Keratinocyte (primary cell): Measurements from ENCODE around the gene MICAL1. TPM values are rescaled to one million over a fixed set of nuclear protein-coding genes. Genes with fewer than 3 reads are reported as not detected.

Experiments used
- DNase-seq: peaks from one replicate; pipeline ENCODE4 v3.0.0-alpha.2; 2011; ENCODE audit warnings: low read depth, missing footprints, low spot score
- FAIRE-seq: peaks from 2 replicates; lab custom pipeline; 2011; peaks lifted over from hg19 to GRCh38; lab: Jason Lieb, UNC
- H2AFZ ChIP-seq: 2 replicates; pipeline ENCODE4 v1.6.0; 2012; ENCODE audit warnings: low read length, control low read depth, inconsistent platforms; ENCODE audit not compliant: control insufficient read depth
- H3K27ac ChIP-seq: 2 replicates; pipeline ENCODE4 v1.5.1; 2011; ENCODE audit warnings: low read length; ENCODE audit not compliant: control insufficient read depth, insufficient read depth
- H3K27me3 ChIP-seq: 3 replicates; pipeline ENCODE4 v1.6.0; 2011; ENCODE audit warnings: low read length; ENCODE audit not compliant: control insufficient read depth, insufficient read depth; ENCODE audit errors: extremely low read depth
- H3K36me3 ChIP-seq, 2 experiments: 2 replicates in 1 of 2; 3 replicates in 1 of 2; pipeline ENCODE4 v1.5.1; 2011; ENCODE audit warnings: low read length in 2 of 2, mild to moderate bottlenecking in 1 of 2; ENCODE audit not compliant: control insufficient read depth in 2 of 2, insufficient read depth in 2 of 2; ENCODE audit errors: extremely low read depth in 1 of 2
- H3K4me1 ChIP-seq: 3 replicates; pipeline ENCODE4 v1.5.1; 2011; ENCODE audit warnings: low read length; ENCODE audit not compliant: control insufficient read depth, insufficient read depth; ENCODE audit errors: extremely low read depth
- H3K4me2 ChIP-seq: 3 replicates; pipeline ENCODE4 v1.6.0; 2011; ENCODE audit warnings: low read depth, low read length; ENCODE audit not compliant: control insufficient read depth, insufficient read depth; ENCODE audit errors: extremely low read depth
- H3K4me3 ChIP-seq, 3 experiments: fragments of 200-600 bp in 1 of 3; sonication (generic) in 1 of 3; 2 replicates in 2 of 3; 3 replicates in 1 of 3; pipeline ENCODE4 v1.5.1; 2011 to 2016; ENCODE audit warnings: low read length in 3 of 3, mild to moderate bottlenecking in 3 of 3, control low read depth in 2 of 3, inconsistent platforms in 1 of 3, low read depth in 1 of 3, mixed read lengths in 1 of 3, mixed run types in 1 of 3, moderate library complexity in 1 of 3; ENCODE audit not compliant: control insufficient read depth in 2 of 3, insufficient read depth in 2 of 3; ENCODE audit errors: extremely low read depth in 1 of 3
- H3K79me2 ChIP-seq: 2 replicates; pipeline ENCODE4 v1.6.0; 2012; ENCODE audit warnings: low read length; ENCODE audit not compliant: control insufficient read depth, insufficient read depth
- H3K9ac ChIP-seq: 3 replicates; pipeline ENCODE4 v1.6.0; 2011; ENCODE audit warnings: low read length; ENCODE audit not compliant: control insufficient read depth, insufficient read depth; ENCODE audit errors: extremely low read depth
- H3K9me1 ChIP-seq: 3 replicates; pipeline ENCODE4 v1.6.0; 2011; ENCODE audit warnings: low read length; ENCODE audit not compliant: control insufficient read depth, insufficient read depth; ENCODE audit errors: extremely low read depth
- H3K9me3 ChIP-seq: 2 replicates; pipeline ENCODE4 v1.5.1; 2012; ENCODE audit warnings: low read depth, low read length; ENCODE audit not compliant: control insufficient read depth
- H4K20me1 ChIP-seq: 3 replicates; pipeline ENCODE4 v1.6.0; 2011; ENCODE audit warnings: low read length; ENCODE audit not compliant: control insufficient read depth, insufficient read depth; ENCODE audit errors: extremely low read depth
- EZH2 ChIP-seq: IDR thresholded peaks from one replicate; pipeline ENCODE4 v1.6.1; 2012; ENCODE audit warnings: inconsistent platforms, mild to moderate bottlenecking, low read length, moderate library complexity
- dilution Hi-C: fragments of 300-500 bp; cut with MboI; formaldehyde crosslinking; loops from one replicate; pipeline ENCODE4 v1.7.0; 2020; ENCODE audit warnings: low sequenced_read_pairs; ENCODE audit not compliant: extremely low pct_ligation_motif_present
- polyA minus RNA-seq, 3 experiments: library from RNA; depleted of rRNA, polyadenylated mRNA; stranded (reverse); fragments of >200 nt; gene quantifications; 1 replicate in 1 of 3; 2 replicates in 1 of 3; 3 replicates in 1 of 3; pipeline ENCODE4 v1.2.3, GENCODE V29; 2011
- polyA plus RNA-seq, 5 experiments: library from polyadenylated mRNA; depleted of rRNA in 3 of 5; stranded (reverse) in 3 of 5; stranded (forward) in 1 of 5; unstranded in 1 of 5; fragments of >200 nt; gene quantifications; 1 replicate in 1 of 5; 2 replicates in 3 of 5; 3 replicates in 1 of 5; pipeline versions ENCODE4 v1.2.1 to v1.2.3, GENCODE V29; 2011 to 2012; ENCODE audit warnings: missing spikeins in 2 of 5, low read depth in 1 of 5, low replicate concordance in 1 of 5
- TF ChIP-seq, protein P1 (sequence below), 3 experiments: IDR thresholded peaks in 1 of 3; conservative IDR thresholded peaks in 1 of 3; optimal IDR thresholded peaks in 1 of 3; 2 replicates in 2 of 3; 3 replicates in 1 of 3; pipeline versions ENCODE3 to v1.5.1; 2011; ENCODE audit warnings: low read length in 3 of 3, mild to moderate bottlenecking in 3 of 3, moderate library complexity in 2 of 3, control low read depth in 1 of 3, inconsistent platforms in 1 of 3; ENCODE audit not compliant: insufficient read depth in 2 of 3; ENCODE audit errors: extremely low read depth in 1 of 3

Gene MICAL1, protein sequence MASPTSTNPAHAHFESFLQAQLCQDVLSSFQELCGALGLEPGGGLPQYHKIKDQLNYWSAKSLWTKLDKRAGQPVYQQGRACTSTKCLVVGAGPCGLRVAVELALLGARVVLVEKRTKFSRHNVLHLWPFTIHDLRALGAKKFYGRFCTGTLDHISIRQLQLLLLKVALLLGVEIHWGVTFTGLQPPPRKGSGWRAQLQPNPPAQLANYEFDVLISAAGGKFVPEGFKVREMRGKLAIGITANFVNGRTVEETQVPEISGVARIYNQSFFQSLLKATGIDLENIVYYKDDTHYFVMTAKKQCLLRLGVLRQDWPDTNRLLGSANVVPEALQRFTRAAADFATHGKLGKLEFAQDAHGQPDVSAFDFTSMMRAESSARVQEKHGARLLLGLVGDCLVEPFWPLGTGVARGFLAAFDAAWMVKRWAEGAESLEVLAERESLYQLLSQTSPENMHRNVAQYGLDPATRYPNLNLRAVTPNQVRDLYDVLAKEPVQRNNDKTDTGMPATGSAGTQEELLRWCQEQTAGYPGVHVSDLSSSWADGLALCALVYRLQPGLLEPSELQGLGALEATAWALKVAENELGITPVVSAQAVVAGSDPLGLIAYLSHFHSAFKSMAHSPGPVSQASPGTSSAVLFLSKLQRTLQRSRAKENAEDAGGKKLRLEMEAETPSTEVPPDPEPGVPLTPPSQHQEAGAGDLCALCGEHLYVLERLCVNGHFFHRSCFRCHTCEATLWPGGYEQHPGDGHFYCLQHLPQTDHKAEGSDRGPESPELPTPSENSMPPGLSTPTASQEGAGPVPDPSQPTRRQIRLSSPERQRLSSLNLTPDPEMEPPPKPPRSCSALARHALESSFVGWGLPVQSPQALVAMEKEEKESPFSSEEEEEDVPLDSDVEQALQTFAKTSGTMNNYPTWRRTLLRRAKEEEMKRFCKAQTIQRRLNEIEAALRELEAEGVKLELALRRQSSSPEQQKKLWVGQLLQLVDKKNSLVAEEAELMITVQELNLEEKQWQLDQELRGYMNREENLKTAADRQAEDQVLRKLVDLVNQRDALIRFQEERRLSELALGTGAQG
- polyA plus RNA-seq = 25.6 to 37.6 TPM (median 29.8 TPM) in 3 replicates
- 7.4 TPM for polyA plus RNA-seq (2011; ENCODE audit: low read depth)
- polyA plus RNA-seq (2011; cell fraction: cytosol; rRNA removed) = 11.6 and 19.6 TPM in 2 replicates
- 145 and 157 TPM in 2 replicates for polyA plus RNA-seq (2011; cell fraction: nucleus; rRNA removed)
- 11.8 and 32.3 TPM in 2 replicates for polyA plus RNA-seq (2012; ENCODE audit: low replicate concordance)
- 31.3 to 44.9 TPM (median 33.0 TPM) in 3 replicates for polyA minus RNA-seq
- polyA minus RNA-seq (2011; cell fraction: cytosol; rRNA and poly(A)+ RNA removed) = 42.6 TPM
- polyA minus RNA-seq (2011; cell fraction: nucleus; rRNA and poly(A)+ RNA removed) = 39.6 and 50.9 TPM in 2 replicates

DNA sequence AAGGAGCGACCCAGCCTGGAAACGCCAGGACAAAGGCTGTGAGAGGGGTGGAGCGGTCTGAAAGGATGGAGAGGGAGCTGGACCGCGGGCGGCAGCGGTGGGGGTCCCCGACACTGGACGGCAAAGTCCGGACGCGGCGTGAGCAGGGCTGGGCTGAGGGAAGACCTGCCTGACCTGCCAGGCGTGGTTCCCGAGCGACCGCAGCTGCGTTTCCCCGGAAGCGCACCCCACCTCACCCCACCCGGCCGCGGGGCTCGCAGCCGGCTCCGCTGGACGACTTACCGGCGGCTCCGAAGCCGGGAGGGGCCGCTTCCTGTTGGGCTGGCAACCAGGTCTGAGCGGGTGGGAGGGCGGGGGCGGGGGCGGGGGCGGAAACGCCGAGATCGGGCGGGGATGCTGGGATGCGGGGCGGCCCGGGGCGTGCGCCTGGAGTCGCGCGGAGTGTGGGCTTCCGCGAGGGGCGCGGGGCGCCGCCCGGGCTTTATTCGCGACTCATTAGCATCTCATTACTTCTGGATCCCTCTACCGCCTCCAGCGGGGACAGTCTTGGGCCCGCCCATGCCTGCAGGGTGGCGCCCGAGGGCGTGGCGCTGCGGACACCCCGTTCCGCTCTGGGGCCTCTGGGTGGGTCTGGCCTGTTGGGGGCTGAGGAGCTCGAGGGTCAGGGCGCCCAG, at the start of gene MICAL1:
Gene MICAL1, minus strand, starts transcription at position 336 of the 674 bp plus-strand sequence. CDS start 1,576 bp downstream, outside the sequence.
- TF ChIP-seq, protein P1, sequence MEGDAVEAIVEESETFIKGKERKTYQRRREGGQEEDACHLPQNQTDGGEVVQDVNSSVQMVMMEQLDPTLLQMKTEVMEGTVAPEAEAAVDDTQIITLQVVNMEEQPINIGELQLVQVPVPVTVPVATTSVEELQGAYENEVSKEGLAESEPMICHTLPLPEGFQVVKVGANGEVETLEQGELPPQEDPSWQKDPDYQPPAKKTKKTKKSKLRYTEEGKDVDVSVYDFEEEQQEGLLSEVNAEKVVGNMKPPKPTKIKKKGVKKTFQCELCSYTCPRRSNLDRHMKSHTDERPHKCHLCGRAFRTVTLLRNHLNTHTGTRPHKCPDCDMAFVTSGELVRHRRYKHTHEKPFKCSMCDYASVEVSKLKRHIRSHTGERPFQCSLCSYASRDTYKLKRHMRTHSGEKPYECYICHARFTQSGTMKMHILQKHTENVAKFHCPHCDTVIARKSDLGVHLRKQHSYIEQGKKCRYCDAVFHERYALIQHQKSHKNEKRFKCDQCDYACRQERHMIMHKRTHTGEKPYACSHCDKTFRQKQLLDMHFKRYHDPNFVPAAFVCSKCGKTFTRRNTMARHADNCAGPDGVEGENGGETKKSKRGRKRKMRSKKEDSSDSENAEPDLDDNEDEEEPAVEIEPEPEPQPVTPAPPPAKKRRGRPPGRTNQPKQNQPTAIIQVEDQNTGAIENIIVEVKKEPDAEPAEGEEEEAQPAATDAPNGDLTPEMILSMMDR (optimal IDR thresholded peaks at IDR 0.05 in 1 of 3, IDR thresholded peaks at IDR 0.05 in 1 of 3, conservative IDR thresholded peaks at IDR 0.05 in 1 of 3; ENCODE audit: extremely low read depth in 1 of 3, insufficient read depth in 2 of 3, low read length in 3 of 3) = peak in 1 of 3 experiments; percentile 15
- no peak for TF ChIP-seq EZH2
- Histone ChIP-seq H3K27me3 (no peaks in the 10 kb centered on the region), H3K4me2 (peak within 1 kb of the TSS; percentile 79), H3K4me3 (peak within 1 kb of the TSS; percentile 79 to 92 (median 79)), H3K79me2 (peaks cover 2% of the 10 kb centered on the region), H3K36me3 (peaks cover 5 to 17% of the 10 kb centered on the region in 2 experiments), H2AFZ (peak within 1 kb of the TSS; percentile 89), H3K9me1 (no peaks in the 10 kb centered on the region), H4K20me1 (no peaks in the 10 kb centered on the region), H3K27ac (no peak within 1 kb of the TSS), H3K4me1 (peaks cover 22% of the 10 kb centered on the region), H3K9me3 (no peaks in the 10 kb centered on the region), H3K9ac (peak within 1 kb of the TSS; percentile 81)
- DNase-seq (no peak), FAIRE-seq (no peak)
- dilution Hi-C loops = no loop called here
